GM23338 (cell line): ENCODE data around the gene ZGPAT.

Source experiments
- CREB1 ChIP-seq: fragments of 250-450 bp; sonication (Bioruptor Pico); IDR thresholded peaks from 2 replicates; pipeline ENCODE4 v1.5.0; 2020; ENCODE audit warnings: low read depth, mild to moderate bottlenecking, moderate library complexity
- CTCF ChIP-seq, 2 experiments: fragments of 200-600 bp in 1 of 2; sonication (generic) in 1 of 2; conservative IDR thresholded peaks; 2 replicates each; pipeline versions ENCODE4 v1.5.1 to v1.6.1; 2016 to 2017; ENCODE audit warnings: antibody characterized with exemption in 2 of 2, low read depth in 2 of 2, mild to moderate bottlenecking in 2 of 2, moderate library complexity in 1 of 2
- ETS1 ChIP-seq: IDR thresholded peaks from 2 replicates; pipeline ENCODE4 v1.6.1; 2016; ENCODE audit warnings: antibody characterized with exemption
- EZH2 ChIP-seq: fragments of 200-600 bp; sonication (generic); IDR thresholded peaks from one replicate; pipeline ENCODE4 v1.8.0; 2017; ENCODE audit warnings: antibody characterized with exemption, mild to moderate bottlenecking, low read depth; ENCODE audit not compliant: unreplicated experiment
- EZH2phosphoT487 ChIP-seq: fragments of 200-600 bp; sonication (generic); IDR thresholded peaks from one replicate; pipeline ENCODE4 v1.8.1; 2018; ENCODE audit warnings: antibody characterized with exemption; ENCODE audit not compliant: unreplicated experiment
- JUNB ChIP-seq: IDR thresholded peaks from one replicate; pipeline ENCODE4 v1.6.1; 2016; ENCODE audit warnings: antibody characterized with exemption; ENCODE audit not compliant: unreplicated experiment
- NANOG ChIP-seq: IDR thresholded peaks from 2 replicates; pipeline ENCODE4 v1.6.1; 2016; ENCODE audit warnings: antibody characterized with exemption, borderline replicate concordance
- POLR2AphosphoS5 ChIP-seq: IDR thresholded peaks from 2 replicates; pipeline ENCODE4 v1.6.1; 2016; ENCODE audit warnings: antibody characterized with exemption, low read depth
- REST ChIP-seq: IDR thresholded peaks from one replicate; pipeline ENCODE4 v1.6.1; 2018; ENCODE audit warnings: antibody characterized with exemption; ENCODE audit not compliant: unreplicated experiment
- ZNF462 ChIP-seq: fragments of 250-450 bp; sonication (Bioruptor Pico); IDR thresholded peaks from 2 replicates; pipeline ENCODE4 v1.5.0; 2020; ENCODE audit warnings: mild to moderate bottlenecking, moderate library complexity

DNA sequence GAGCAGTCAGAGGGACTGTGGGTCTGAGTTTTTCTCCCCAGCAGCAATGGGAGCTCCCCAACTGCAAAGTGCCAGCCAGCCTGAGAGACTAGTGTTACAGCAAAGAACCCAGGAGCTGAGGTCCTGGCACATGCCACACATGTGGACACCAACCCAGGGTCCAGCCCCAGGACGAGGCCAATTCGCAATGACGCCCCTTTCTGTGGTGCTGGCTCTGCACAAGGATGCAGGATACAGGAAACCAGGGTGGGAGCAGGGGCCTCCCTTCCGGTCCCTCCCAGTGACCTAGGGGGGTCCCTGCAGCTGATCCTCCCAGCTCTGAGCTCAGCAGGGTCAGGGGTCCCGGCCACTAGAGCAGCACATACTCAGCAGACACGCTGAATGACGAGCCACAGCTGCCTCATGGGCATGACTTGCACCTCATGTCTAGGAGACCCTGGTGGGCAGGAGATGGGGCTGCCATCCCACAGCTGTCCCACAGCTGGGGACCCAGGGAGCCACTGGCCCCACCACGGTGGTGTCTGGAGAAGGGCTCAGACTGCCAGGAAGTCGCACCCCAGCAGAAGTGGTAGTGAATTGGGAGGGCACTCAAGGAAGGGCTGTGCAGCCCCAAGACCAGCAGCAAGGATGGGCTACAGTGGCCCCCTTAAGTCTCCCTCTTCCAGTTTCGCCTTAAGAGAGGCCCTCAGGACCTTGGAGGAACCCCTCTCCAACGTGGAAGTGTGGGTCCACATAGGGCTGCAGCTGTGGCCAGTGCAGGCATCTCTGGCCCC lies 3.7 kb upstream of the ZGPAT start:
- no peak for TF ChIP-seq CTCF (conservative IDR thresholded peaks at IDR 0.05; ENCODE audit: low read depth in 2 of 2)
- TF ChIP-seq EZH2phosphoT487: no peak
- no peak for TF ChIP-seq EZH2
- TF ChIP-seq JUNB: no peak
- TF ChIP-seq CREB1: no peak
- TF ChIP-seq REST: no peak
- TF ChIP-seq POLR2AphosphoS5: no peak
- no peak for TF ChIP-seq ETS1
- TF ChIP-seq NANOG: no peak
- no peak for TF ChIP-seq ZNF462 (CRISPR knock-in tag)
